Psoas muscle (tissue), 8 donors: Measurements from ENCODE around the gene GGT6. TPM values are rescaled to one million over a fixed set of nuclear protein-coding genes. Genes with fewer than 3 reads are reported as not detected.

Source experiments
- ATAC-seq, 4 donors: fragments of 200-7000 bp; cut with Tn5 transposase; one replicate each; pipeline ENCODE4 v1.9.1; 2020; ENCODE audit warnings: moderate library complexity in 3 of 4, mild to moderate bottlenecking in 2 of 4
- DNase-seq, 2 donors: peaks; one replicate each; pipeline ENCODE4 v3.0.0-alpha.2; 2020
- H3K27ac ChIP-seq: fragments of 200-600 bp; one replicate; pipeline ENCODE4 v1.8.0; 2022
- H3K27me3 ChIP-seq, 3 donors: fragments of 200-600 bp in 1 of 3; one replicate each; pipeline versions ENCODE4 v1.6.1 to v1.8.0; 2013 to 2022; ENCODE audit warnings: low read length in 2 of 3, mild to moderate bottlenecking in 2 of 3, moderate library complexity in 1 of 3; ENCODE audit not compliant: insufficient read depth in 3 of 3
- H3K36me3 ChIP-seq, 2 donors: fragments of 200-600 bp in 1 of 2; one replicate each; pipeline versions ENCODE4 v1.6.1 to v1.8.0; 2013 to 2022; ENCODE audit warnings: low read depth in 1 of 2, mild to moderate bottlenecking in 1 of 2, moderate library complexity in 1 of 2; ENCODE audit not compliant: insufficient read depth in 1 of 2
- H3K4me1 ChIP-seq: fragments of 200-600 bp; one replicate; pipeline ENCODE4 v1.8.0; 2022
- H3K4me3 ChIP-seq: fragments of 200-600 bp; one replicate; pipeline ENCODE4 v1.8.0; 2022; ENCODE audit warnings: mild to moderate bottlenecking
- H3K9me3 ChIP-seq: fragments of 200-600 bp; one replicate; pipeline ENCODE4 v1.8.0; 2022
- WGBS, 3 donors: extraction: QIAGEN DNeasy Blood & Tissue Kit; methylation state at CpG; one replicate each; pipeline versions ENCODE4 v1.1.6 to v1.1.7; 2013; 5-methylcytosine and 5-hydroxymethylcytosine counted together
- intact Hi-C, 2 donors: fragments of 100-400 bp; cut with DNase I; formaldehyde crosslinking; loops; one replicate each; pipeline versions ENCODE4 v1.11.0 to v1.14.2; 2022
- polyA plus RNA-seq, 3 donors: library from polyadenylated mRNA; stranded (reverse); fragments of 200-250 nt; gene quantifications; one replicate each; pipeline ENCODE4 v1.2.3, GENCODE V29; 2013
- total RNA-seq, 4 donors: library from RNA; stranded (reverse); fragmentation: NEBNext Ultra II Directional in 2 of 4; extraction: Animal tissue kit (Norgen Biotek cat#: 25700) in 2 of 4; gene quantifications; one replicate each; pipeline versions ENCODE4 v1.2.1 to v1.2.4, GENCODE V29; 2021 to 2023
- TF ChIP-seq, protein P1 (sequence below): fragments of 200-600 bp; IDR thresholded peaks from one replicate; pipeline ENCODE4 v1.8.0; 2022; ENCODE audit warnings: antibody characterized with exemption
- donor health status: healthy with polysubstance abuse.
- donor health status: DM: no; HTN: no; CAD: no; lungs with moderate emphysema.
- donor health status: Bipolar disorder and iron deficiency.
- donor health status: healthy.
- donor health status: DM: yes; HTN: yes; CAD: no.
- donor health status: DM: no; HTN: no; CAD: no.
- donor health status: DM: no; HTN: no; CAD: no.
- donor health status: DM: yes; HTN: yes; CAD: no.

The GGT6 gene
- total and polyA plus RNA-seq, 7 donors = 0.03 TPM; not detected in 6

DNA sequence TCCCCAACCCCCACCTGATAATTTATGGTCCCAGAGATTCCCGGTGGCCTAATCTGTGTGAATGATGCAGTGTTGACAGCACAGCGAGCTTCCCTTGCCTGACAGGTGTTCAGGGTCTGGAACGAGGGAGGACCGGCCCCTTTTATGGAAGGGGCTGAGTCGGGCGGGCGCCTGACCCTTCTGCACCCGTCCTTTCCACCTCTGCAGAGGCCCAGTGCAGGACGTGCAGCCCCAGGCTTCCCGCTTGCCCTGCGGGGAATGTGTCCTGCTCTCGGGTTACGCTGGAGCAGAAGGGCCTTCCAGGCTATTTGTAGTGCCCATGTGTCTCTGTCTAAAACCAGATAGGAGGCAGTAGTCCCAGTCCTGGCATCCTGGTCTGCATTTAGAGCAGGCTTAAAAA lies 40.2 kb upstream of the GGT6 start:
- peak overlapping the region; percentile 84 for H3K27ac ChIP-seq
- DNase-seq (peak; percentile 82 to 95), ATAC-seq (peak; percentile 65 to 75 (median 66))
- H3K9me3 ChIP-seq = no peaks in the 10 kb centered on the region
- 24 to 31% (median 26%) methylated on average over 13 of the region's 13 CpGs for WGBS, 3 donors
- H3K4me3 ChIP-seq = no peak overlapping the region
- intact Hi-C loops = loop anchor here in 1 of 2 donors (2.0 kb wide), 1 partner anchor 14 kb away; no protein-coding TSS in a partner anchor
- no peaks in the 10 kb centered on the region for H3K27me3 ChIP-seq
- TF ChIP-seq, protein P1, sequence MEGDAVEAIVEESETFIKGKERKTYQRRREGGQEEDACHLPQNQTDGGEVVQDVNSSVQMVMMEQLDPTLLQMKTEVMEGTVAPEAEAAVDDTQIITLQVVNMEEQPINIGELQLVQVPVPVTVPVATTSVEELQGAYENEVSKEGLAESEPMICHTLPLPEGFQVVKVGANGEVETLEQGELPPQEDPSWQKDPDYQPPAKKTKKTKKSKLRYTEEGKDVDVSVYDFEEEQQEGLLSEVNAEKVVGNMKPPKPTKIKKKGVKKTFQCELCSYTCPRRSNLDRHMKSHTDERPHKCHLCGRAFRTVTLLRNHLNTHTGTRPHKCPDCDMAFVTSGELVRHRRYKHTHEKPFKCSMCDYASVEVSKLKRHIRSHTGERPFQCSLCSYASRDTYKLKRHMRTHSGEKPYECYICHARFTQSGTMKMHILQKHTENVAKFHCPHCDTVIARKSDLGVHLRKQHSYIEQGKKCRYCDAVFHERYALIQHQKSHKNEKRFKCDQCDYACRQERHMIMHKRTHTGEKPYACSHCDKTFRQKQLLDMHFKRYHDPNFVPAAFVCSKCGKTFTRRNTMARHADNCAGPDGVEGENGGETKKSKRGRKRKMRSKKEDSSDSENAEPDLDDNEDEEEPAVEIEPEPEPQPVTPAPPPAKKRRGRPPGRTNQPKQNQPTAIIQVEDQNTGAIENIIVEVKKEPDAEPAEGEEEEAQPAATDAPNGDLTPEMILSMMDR = peak; percentile 24
- H3K36me3 ChIP-seq = peaks cover 0 to 50% of the 10 kb centered on the region in 2 donors
- peaks cover 87% of the 10 kb centered on the region for H3K4me1 ChIP-seq

DNA sequence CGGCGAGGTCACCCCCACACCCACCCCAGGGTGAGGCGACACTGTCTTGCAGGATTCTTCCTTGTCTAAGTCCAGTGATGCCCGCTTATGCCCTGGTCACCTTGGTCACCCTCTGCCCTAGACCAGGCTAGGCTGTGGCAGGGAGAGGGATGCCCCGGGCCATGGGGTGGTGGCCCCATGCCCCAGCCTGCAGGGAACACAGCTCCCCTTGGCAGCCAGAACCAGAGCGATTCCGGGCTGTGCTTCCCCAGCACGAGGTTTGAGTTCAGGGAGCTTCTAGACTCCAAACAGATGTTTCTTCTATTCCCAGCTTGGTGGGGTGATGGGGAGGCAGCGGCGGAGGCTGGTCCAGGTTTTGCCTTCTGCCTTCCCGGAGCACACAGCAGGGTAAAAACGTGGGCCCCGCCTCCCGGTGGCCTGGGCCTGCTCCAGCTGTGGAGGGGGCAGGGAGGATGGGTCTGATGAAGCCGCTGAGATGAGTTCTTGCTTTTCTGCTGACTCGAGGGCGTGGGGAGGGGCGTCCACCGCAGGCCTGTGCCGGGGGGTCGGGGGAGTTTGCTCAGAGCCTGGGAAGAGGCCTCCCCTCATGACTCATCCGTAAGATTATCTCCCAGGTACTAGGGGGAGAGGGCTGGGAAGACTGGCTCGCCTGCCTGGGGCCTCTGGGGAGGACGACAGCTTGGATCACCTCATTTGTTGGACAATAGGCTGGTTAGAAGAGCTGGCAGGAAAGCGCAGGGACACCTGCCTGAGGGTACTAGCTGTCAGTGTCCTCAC lies 39.3 kb upstream of the GGT6 start:
- intact Hi-C loops = loop anchor here in 1 of 2 donors (2.0 kb wide), 1 partner anchor 13 kb away; no protein-coding TSS in a partner anchor
- ATAC-seq = peak; percentile 55 to 66 (median 58)
- TF ChIP-seq, protein P1 = no peak
- WGBS, 3 donors = 12 to 20% (median 16%) methylated on average over 25 of the region's 25 CpGs
- Histone ChIP-seq H3K4me3 (peak overlapping the region; percentile 11), H3K9me3 (no peaks in the 10 kb centered on the region), H3K27ac (peak overlapping the region; percentile 84), H3K36me3 (peaks cover 0 to 51% of the 10 kb centered on the region in 2 donors), H3K27me3 (no peaks in the 10 kb centered on the region), H3K4me1 (peaks cover 87% of the 10 kb centered on the region)
- peak; percentile 87 to 92 for DNase-seq

GRCh38 chr17:4598776-4599504 lies 38.6 kb upstream of the GGT6 start:
- TF ChIP-seq, protein P1 = no peak
- ATAC-seq (peak; percentile 46 to 66 (median 54)), DNase-seq (peak; percentile 78 to 90)
- no peaks in the 10 kb centered on the region for H3K9me3 ChIP-seq
- H3K36me3 ChIP-seq = peaks cover 0 to 56% of the 10 kb centered on the region in 2 donors
- H3K27ac ChIP-seq = peak overlapping the region; percentile 84
- WGBS, 3 donors = 30 to 43% (median 31%) methylated on average over 19 to 20 of the region's 20 CpGs
- H3K27me3 ChIP-seq = no peaks in the 10 kb centered on the region
- intact Hi-C loops = no loop called here
- H3K4me3 ChIP-seq = peak overlapping the region; percentile 30
- peaks cover 89% of the 10 kb centered on the region for H3K4me1 ChIP-seq

DNA sequence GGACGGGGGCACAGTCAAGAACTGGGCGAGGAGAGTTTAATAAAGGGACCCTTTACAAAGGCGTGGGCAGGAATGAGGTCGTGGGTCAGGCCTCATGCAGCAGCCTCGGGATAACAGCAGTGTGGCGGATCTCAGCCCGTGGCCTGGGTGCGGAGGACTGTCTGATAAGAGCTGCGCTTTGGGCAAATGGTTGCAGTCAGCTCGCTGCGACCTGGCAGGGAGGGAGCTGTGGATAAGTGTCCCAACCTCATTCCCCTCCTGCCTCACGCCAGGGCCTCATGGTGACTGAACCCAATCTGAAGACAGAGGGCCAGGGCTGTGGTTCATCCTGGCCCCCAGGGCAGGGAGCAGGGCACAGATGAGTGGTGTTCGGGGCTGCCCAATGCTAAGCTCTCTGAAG lies 37.6 kb upstream of the GGT6 start:
- 45 to 81% (median 54%) methylated on average over 13 of the region's 13 CpGs for WGBS, 3 donors
- intact Hi-C loops = no loop called here
- Histone ChIP-seq H3K27ac (peak overlapping the region; percentile 84), H3K27me3 (no peaks in the 10 kb centered on the region), H3K4me1 (peaks cover 90% of the 10 kb centered on the region), H3K4me3 (peak overlapping the region; percentile 30), H3K36me3 (peaks cover 0 to 61% of the 10 kb centered on the region in 2 donors), H3K9me3 (no peaks in the 10 kb centered on the region)
- DNase-seq (peak in 1 of 2 donors; percentile 71), ATAC-seq (peak in 1 of 4 donors; percentile 1)
- TF ChIP-seq, protein P1 = no peak
